T-helper 9 cell (primary cell): ENCODE results near the gene F2.

Experiments
- DNase-seq: peaks from one replicate; pipeline ENCODE4 v3.0.0-alpha.2; 2020

The F2 gene

GRCh38 chr11:46743693-46744339 is 24.8 kb downstream of the F2 start:
- DNase-seq = no peak

DNA sequence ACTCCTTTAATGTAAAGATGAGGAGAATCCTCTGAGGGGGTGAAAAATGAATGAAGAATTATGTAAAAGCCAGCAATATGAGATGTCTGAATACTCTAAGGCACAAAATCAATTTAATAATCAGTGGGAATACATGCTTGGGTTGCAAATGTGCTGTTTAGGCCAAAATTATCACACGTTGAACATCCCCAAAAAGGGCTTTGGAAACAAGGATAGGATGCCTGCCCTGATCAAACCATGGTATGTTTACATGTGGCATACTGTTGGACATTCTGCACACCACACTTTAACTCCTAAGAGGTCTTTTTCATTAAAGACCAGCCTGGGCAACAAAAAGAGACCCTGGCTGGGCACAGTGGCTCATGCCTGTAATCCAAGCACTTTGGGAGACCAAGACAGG is 26.3 kb downstream of the F2 start:
- no peak for DNase-seq

- no peak for DNase-seq
Observed at GRCh38 chr11:46745995-46746394, 27.0 kb downstream of the F2 start.

DNA sequence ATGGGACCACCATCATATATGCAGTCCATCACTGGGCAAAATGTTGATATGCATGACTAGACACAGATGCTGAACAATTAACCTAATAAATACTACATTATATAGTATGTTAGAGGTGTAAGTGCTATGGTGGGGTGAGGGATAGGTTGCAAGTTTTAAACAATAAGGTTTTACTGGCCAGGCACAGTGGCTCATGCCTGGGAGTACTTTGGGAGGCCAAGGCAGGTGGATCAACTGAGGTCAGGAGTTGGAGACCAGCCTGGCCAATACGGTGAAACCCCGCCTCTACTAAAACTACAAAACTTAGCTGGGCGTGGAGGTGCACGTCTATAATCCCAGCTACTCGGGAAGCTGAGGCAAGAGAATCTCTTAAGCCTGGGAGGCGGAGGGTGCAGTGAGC is 28.1 kb downstream of the F2 start:
- no peak for DNase-seq

- no peak for DNase-seq
Observed at GRCh38 chr11:46755962-46756361, 36.9 kb downstream of the F2 start.

DNA sequence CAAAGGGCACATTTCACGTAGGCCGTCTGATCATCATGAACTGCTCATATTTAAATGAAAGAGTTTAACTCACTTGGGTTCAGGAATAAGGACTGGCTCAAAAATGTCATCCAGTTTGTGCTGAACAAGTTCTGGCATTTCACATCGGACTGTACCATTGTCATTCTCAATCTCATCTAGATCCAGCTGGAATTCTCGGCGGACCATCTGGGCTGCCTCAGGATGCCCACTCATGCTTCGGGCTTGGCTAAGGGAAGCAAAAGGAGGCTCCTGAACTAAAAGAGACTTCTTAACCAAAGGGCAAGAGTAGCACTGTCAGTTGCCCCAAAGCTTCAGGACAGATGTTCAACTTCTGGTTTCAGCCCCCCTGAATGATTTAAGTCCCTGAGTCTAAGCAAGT is 40.2 kb downstream of the F2 start:
- DNase-seq = no peak

GRCh38 chr11:46760429-46761128 is 41.6 kb downstream of the F2 start:
- DNase-seq = no peak

GRCh38 chr11:46761807-46762206 is 42.8 kb downstream of the F2 start:
- DNase-seq = no peak

GRCh38 chr11:46762248-46762647 is 43.2 kb downstream of the F2 start:
- no peak for DNase-seq

DNA sequence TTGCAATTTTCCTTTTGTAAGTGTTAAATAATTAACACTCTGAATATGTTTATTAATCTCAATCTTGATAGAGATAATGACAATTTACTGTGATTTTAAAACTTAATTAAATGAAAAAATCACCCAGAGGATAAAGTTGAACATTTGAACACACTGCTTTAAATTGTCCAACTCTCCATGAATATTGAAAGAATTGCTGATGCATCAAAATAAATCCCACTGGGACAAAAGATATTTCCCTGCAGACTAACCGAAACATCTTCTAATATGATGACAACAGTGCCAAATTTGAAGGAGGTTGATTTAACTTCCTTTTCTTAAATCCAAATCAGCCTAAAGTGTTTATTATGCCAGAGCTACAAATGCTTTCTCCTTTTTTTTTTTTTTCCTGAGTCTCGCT is 47.6 kb downstream of the F2 start:
- no peak for DNase-seq

DNA sequence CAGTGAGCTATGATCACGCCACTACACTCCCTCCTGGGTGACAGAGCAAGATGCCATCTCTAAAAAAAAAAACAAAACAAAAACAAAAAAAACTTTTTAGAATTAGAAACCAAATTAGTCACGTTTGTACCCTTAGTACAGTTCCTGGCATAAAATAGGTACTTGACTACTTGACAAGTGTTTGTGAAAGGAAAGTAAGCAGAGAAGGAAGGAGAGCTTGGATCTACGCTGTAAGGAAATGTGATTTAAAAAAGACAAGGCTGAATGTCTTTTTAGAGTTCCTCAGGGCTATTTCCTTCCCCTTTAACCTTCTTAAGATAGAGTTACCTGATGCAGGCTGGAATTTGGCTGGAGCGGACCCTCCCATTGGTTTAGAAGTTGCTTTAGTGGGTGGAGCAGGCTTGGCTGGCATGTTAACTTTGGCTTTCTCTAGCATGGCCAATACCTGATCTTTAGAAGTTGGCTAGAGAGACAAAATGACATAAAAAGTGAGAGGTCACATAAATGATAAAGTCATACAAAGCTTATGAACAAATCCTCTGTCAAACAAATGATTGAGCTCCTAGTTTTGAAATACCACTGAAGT is 50.7 kb downstream of the F2 start:
- DNase-seq = no peak

- DNase-seq = no peak
Observed at GRCh38 chr11:46776878-46777277, 57.9 kb downstream of the F2 start.

GRCh38 chr11:46778416-46778815 is 59.4 kb downstream of the F2 start:
- no peak for DNase-seq
